ENCODE data around the gene PRRC2B.
"Not testable (repeated sequence)": the region's sequence is repeated elsewhere in the genome, so short reads cannot be mapped to it uniquely, and the experiment has no call there.

PRRC2B gene

GRCh38 chr9:131387394-131387793, 6.5 kb upstream of the PRRC2B start:
- DNase-seq: no peak

- DNase-seq: peak; percentile 78
Measured at GRCh38 chr9:131391020-131391419, 2.9 kb upstream of the PRRC2B start.

GRCh38 chr9:131391504-131391903, 2.4 kb upstream of the PRRC2B start:
- DNase-seq: no peak

GRCh38 chr9:131394464-131395156, 724 bp downstream of the PRRC2B start:
- DNase-seq: peak; percentile 83

- peak; percentile 48 for DNase-seq
Measured at GRCh38 chr9:131395157-131396098, 1.5 kb downstream of the PRRC2B start.

- DNase-seq: not testable (repeated sequence)
Measured at GRCh38 chr9:131396099-131396479, 2.2 kb downstream of the PRRC2B start.

DNA sequence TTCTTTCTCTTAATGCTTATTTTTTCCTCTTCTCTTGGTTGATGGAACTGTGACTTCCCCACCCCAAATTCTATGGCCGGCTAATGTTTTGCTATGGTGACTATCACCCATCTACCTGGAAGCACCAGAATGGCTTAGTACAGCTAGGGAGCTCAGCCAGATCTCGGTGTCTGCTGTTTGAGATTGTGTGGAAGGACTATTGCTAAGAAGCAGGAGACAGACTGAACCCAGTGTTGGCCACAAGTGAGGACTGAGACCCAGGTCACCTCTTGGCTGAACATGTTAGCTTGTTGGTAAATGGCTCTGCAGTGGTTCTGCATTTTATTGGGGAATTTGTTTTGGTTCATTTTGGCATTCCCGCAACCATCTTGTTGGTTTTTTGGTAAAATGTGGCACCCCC, 2.7 kb downstream of the PRRC2B start:
- no peak for DNase-seq

- peak; percentile 44 for DNase-seq
Measured at GRCh38 chr9:131397100-131397790, 3.4 kb downstream of the PRRC2B start.

GRCh38 chr9:131398204-131398603, 4.3 kb downstream of the PRRC2B start:
- DNase-seq: no peak

- DNase-seq: no peak
Measured at GRCh38 chr9:131399972-131400371, 6.1 kb downstream of the PRRC2B start.

DNA sequence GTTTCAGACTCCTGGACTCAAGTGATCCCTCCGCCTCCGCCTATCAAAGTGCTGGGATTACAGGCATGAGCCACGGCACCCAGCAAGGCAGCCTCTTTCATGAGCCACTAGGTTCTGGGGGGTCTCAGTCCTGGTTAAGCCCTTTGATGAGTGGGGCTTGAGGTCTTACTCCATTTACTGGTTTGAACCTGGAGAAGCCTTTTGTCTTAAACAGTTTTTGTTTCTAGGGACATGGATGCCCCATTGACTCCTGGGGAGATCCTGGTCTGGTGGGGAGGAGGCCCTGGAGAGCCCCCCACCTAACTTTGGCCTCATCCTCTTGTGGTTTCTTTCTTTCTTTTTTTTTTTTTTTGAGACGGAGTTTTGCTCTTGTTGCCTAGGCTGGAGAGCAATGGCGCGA, 6.7 kb downstream of the PRRC2B start:
- no peak for DNase-seq

DNA sequence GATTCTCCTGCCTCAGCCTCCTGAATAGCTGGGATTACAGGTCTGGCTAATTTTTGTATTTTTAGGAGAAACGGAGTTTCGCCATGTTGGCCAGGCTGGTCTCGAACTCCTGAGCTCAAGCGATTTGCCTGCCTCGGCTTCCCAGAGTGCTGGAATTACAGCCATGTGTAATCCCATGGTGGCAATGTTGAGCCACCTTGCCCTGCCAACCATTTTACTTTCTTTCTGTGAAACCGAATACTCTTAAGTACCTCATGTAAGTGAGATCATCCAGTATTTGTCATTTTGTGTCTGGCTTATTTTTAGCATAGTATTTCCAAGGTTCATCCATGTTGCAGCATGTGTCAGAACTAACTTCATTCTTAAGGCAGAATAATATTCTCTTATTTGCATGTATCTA, 8.2 kb downstream of the PRRC2B start:
- DNase-seq: no peak

DNA sequence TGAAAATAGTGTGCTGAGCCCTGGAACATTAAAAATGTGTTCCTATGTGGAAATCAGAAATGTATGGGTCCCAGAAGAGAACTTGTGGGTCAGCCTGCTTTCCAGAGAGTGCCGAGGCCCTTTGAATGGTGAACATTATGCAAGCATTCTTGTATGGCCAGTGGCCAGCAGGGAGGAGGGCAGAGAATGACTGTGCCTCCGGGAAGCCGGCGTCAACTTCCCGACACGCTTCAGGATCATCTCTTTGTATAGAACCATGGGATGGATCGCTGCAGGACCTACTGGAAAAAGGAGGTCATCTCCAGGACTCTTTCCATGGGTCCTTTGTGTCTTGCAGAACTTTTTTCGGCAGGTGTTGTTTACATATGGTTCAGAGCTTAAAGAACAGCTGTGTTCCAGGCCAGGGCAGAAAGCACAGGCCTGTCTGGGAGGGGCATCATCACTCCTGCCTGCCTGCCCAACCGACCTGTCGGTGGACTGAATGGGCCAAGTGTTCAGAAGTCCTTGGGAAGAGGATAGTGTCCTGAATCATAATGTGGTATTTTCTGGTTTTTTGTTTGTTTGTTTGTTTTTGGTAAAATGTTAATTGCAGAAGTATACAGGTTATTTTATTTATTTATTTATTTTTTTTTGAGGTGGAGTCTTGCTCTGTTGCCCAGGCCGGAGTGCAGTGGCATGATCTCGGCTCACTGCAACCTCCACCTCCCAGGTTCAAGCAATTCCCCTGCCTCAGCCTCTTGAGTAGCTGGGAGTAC, 9.0 kb downstream of the PRRC2B start:
- DNase-seq: peak; percentile 75

GRCh38 chr9:131403493-131403773, 9.5 kb downstream of the PRRC2B start:
- no peak for DNase-seq

DNA sequence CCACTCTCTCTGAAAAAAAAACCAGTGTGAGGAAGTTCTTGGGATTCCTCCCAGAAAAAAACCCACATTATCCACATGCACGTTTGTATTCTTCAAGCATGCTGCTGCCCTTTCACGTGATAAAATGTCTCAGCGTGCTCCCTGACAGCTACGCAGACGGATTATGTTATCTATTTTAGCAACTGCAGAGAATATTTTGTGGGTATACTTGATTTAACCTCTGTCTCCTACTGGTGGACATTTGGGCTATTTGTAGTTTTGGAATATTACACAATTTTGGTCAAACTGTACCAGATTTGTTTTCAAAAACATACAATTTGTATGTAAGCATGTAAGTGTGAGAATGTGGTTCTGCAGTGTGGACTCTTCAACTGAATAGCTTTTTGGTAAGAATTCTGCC, 10.7 kb downstream of the PRRC2B start:
- DNase-seq: no peak

DNA sequence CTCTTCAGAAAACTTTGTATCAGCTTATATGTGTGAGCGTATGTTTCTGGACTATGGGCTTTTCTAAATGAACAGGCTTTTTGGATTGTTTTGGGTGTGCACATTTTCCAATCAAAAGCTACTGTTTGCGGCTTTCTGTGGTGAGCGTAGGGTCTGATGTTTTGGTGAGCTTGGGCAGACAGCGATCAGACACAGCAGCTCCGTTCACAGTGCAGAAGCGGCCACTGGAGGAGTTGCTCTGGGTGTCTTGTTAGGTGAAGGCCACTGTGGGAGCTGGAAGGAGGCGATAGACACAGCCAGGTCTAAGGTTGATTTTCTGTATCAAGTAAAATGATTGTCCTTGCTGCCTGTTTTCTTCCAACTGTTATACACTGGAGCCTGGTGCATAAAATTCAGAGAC, 11.1 kb downstream of the PRRC2B start:
- DNase-seq: no peak

DNA sequence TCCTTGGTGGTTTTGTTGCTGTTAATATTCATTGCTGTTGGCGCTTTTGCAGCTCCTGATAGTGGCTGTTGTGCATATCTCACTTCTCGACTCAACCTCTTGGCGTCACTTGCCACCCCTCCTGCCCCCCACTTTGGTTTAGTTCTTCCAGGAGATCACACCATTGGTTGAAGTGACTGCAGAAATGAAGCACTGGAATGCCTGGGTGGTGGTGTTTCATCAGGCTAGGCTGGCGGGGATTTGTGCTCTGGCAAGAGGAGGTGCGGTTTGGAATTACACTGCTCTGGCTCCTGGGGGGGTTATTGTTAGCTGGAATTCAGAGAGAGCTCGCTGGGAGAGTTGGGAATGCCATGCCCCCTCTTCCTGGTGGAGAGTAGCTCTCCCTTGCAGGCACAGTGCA, 11.5 kb downstream of the PRRC2B start:
- DNase-seq: peak; percentile 48

DNA sequence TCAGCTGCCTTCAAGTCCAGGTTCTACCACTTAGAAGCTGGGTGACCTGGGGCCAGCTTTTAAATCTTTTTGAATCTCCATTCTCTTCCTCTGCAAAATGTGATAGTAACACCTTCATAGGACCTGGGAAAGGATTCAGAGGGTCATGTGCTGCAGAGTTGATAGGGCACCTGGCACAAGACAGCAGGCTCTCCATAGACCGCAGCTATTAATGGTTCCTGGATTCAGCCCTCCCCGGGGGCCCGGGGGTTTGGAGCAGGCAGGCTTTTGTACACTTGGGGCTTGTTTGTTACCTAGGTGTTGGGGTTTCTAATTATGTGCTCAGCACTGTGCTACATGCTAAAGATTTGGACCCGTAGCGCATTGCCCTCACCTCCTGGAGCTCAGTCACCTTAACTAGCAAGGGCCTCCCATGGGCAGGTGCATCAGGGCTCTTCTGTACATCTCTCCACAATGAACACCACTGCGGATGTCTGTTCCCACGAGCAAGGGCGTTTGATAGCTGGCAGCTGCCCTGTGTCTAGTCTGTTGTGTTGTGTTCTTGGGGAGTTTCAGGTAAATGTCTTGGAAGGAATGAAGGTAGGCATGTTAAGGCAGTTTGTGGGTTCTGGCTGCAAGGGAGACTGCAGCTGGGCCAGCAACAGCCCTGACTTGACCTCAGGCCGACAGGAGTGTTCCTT, 12.1 kb downstream of the PRRC2B start:
- no peak for DNase-seq

DNA sequence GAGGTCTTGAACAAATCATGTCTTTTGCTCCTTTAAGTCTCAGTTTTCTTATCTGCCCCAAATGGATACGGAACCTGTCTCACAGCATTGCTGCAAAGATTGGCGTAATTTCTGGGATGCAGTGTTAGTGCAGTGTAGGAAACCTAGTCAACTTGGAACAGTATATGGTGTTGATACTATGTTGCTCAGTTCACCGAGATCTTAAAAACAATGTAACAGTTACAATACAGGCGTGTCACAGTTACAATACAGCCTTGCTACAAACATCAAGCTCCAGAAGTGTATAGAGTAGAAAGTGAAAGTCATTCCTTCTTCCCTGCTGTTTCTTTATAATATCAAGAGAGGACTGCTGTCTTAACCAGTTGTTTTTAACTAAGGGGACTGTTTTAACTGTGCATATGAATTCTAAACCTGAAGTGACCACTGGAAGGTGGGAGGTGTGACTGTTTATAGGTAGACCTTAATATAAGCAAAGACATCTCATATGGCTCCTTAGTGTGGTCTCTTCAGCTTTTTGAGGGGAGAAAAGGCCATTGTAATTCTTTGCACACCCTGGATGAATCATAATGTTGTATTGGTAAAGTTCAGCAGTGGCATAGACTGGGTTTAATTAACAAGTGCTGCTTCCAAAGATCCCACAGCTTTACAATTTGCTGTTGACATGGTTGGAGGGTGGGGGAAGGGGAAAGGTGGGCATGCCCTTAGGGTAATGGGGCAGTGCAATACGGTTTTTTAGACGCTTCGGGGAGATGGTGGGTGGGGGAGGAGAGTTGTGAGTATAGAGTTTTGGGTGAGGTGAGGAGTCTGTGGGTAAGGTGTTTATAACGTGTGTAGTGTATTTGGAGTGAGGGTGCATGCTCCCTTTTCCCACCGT, 12.9 kb downstream of the PRRC2B start:
- DNase-seq: no peak

DNA sequence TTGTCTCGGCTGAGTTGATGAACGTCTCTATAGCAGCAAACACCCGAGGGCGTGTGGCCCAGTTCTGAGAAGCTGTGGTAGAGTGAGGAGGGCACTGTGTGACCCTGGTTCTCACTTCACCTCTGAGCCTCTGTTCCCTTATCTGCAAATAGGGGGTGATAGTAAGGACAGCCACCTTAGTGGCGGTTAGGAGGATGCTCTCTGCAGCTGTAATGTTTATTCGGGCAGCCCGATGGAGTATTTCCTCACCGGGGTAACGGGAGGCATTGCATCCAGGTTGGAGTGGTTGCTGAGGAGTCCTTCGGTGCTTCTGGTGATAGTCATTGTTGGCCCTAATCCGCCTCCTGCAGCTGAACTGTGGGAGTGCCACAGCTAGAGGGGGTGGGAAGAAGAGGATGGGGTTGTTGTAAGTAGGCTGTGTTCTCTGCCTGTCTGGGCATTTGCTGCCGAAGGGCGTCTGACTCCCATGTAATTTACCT, 13.9 kb downstream of the PRRC2B start:
- peak; percentile 66 for DNase-seq

- no peak for DNase-seq
Measured at GRCh38 chr9:131409458-131409992, 15.6 kb downstream of the PRRC2B start.
